ENCODE data around the gene UBC.
"Not testable (repeated sequence)": the region's sequence is repeated elsewhere in the genome, so short reads cannot be mapped to it uniquely, and the experiment has no call there.

UBC gene

DNA sequence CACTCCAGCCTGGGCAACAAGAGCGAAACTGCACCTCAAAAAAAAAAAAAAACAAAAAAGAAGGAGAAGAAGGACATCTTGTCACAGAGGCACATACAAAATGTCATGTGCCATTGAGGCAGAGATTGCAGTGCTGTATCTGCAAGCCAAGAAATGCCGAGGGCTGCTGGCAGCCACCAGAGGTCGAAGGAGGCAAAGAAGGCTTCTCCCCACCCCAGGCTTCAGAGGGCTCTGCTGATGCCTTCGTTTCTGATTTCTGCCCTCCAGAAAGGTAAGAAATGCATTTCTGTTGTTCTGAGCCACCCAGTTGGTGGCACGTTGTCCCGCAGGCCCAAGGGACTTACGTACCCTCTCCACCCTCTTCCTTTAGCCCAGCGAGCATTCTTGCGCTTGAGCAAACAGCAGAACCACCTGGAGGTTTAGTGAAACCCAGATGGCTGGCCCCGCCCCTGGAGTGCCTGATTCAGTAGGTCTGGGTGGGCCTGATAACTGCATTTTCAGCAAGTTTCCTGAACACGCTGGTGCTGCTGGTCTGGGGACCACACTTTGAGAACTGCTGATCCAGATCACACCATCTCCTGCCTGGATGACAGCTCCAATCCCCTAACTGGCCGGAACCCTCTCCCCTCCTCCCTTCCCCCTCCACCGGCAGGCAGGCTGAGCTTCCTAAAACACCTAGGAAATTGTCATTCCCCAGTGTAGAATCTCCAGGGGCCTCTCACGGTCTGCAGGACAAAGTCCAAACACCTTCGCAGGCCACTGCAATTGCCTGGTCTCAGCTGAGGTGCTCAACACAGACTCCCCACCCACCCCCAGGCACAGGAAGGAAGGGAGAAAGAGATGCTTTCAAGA, 29.6 kb downstream of the UBC start:
- DNase-seq (ENCODE audit: low read depth in 2 of 2): no peak

DNA sequence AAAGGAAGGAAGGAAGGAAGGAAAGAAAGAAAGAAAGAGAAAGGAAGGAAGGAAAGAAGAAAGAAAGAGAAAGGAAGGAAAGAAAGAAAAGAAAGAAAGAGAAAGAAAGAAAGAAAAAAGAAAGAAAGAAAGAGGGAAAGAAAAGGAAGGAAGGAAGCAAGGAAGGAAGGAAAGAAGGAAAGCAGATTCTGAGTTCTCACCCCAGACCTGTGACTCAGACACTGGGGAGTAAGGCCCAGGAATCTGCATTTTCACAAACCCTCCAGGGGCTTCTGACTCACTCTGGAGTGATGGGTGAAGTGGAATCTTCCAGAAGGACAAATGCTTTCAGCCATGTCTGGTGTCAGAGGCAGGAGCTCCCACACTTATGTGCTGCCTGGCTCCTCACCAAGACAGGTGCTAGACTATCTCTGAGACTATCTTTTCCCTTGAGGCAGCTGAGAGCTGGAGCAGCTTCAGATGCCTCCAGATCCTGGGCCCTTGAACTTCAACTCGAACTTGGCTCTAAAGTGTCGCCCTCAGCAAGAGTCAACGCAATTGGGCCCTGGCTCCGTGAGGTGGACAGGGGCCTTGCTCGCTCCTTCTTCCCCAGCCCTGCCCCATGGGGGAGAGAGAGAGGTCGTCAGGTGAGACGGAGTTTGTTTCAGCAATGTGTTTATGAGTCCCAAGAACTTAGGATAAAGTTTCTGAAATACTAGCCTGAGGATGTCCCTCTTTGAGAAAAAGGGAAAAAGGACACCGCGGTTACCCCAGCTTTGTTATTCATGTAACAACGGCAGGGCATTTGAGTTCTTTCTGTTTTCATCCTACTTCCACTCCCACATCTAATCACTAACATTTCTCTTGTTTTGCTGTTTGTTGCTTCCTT, 31.0 kb downstream of the UBC start:
- no peak for DNase-seq (ENCODE audit: low read depth in 2 of 2)

- DNase-seq (ENCODE audit: low read depth in 2 of 2): no peak
Observed at GRCh38 chr12:124881123-124881522, 33.3 kb downstream of the UBC start.

GRCh38 chr12:124880335-124880734, 34.1 kb downstream of the UBC start:
- not testable (repeated sequence) for DNase-seq (ENCODE audit: low read depth in 2 of 2)

DNA sequence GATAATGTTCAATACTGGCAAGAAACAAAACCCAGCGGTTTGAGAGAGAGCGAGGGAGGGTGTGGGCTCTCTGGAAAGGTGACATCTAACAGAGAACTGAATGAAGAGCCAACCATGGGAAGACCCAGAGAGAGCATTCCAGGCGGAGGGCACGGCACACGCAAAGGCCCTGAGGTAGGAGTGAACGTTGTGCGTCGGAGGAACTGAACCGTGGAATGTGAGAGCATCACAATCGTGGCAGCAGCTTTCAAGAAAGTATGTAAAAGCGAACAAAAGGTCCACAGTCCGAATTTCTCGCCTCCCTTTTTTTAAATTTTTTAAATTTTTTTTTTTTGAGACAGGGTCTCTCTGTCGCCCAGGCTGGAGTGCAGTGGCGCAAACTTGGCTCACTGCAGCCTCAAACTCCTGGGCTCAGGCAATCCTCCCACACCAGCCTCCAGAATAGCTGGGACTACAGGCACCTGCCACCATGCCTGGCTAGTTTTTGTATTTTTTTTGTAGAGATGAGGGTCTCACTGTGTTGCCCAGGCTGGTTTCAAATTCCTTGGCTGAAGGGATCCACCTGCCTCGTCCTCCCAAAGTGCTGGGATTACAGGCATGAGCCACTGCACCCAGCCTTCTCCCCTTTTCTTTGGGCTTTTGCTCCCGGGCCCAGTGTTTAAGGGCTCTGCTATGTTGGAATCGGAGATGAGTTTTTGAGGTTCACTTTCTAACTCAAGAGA, 35.5 kb downstream of the UBC start:
- DNase-seq (ENCODE audit: low read depth in 2 of 2): no peak

GRCh38 chr12:124877423-124877822, 37.0 kb downstream of the UBC start:
- DNase-seq (ENCODE audit: low read depth in 2 of 2): no peak

- no peak for DNase-seq (ENCODE audit: low read depth in 2 of 2)
Observed at GRCh38 chr12:124876171-124876570, 38.3 kb downstream of the UBC start.

DNA sequence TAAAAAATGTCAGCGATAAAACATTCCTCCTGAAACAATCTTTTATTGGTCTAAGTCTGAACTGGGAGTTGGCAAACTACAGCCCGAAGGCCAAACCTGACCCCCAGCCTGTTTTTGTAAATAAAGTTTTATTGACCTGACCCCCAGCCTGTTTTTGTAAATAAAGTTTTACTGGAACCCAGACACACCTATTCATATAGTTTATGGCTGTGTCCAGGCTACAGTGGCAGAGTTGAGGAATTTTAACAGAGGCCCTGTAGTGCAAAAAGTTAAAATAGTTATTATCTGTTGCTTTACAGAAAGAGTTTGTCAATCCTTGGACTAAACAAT, 38.7 kb downstream of the UBC start:
- DNase-seq (ENCODE audit: low read depth in 2 of 2): no peak

DNA sequence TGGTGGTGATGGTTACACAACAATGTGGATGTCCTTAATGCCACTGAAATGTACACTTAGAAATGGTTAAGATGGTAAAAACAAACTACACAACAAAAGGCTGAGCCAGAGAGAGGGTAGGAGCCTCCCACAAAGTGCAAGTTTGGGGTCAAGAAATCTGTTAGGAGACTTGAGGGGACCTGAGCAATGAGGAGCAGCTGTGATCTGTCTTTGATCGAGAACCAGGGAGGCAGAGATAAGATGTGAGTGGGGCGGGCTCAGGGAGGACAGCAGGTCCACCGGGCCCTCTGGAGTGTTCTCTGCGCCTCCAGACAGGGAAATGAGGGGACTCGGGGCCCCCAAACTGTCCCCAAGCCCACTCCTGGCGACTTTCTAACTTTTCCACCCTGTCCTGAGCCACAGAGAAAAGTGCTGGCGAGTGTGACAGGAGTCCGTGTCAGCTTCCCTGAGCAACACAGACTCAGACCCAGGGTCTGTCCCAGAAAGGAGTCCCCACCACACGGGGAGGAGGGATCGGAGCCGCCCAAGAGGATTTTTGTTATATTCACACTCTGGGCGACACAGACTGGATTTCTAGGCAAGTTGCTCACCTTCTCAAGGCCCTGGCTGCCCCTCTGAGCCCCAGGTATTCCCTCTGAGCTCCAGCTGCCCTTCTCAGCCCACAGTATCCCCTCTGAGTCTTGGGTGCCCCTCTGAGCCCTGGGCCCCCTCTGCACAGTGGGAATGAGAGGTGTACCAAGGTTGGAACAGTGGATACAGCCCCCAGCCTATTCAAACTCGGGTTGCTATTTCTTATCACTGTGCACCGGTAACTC, 39.3 kb downstream of the UBC start:
- DNase-seq (ENCODE audit: low read depth in 2 of 2): no peak

GRCh38 chr12:124874188-124874587, 40.3 kb downstream of the UBC start:
- DNase-seq (ENCODE audit: low read depth in 2 of 2): no peak

DNA sequence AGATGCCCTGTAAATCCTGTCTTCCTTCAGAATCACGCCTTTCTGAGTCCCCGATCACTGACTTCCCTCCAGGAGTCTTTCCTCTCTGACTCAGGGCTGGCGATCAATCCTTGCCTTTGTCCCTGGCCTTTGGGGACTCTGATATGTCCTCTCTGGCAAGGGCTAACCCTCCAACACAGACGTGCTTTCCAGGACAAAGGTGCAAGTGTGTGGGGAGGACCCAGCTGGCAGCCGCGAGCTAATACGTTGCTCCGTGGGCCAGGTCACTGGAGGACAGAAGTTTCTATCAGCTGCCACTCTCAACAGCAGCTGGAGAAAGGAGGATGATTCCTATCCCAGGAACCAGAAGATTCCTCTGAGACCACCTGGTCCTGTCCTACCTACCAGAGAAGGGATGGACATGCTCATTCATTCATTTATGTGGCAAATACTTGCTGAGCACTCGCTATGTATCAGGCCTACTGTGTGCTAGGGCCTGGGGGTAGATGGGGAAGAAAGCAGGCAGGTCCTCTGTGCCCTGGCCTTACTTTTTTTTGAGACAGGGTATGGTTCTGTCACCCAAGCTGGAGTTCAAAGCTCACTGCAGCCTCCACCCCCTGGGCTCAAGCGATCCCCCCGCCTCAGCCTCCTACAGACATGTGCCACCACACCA, 42.3 kb downstream of the UBC start:
- DNase-seq (ENCODE audit: low read depth in 2 of 2): no peak

- no peak for DNase-seq (ENCODE audit: low read depth in 2 of 2)
Observed at GRCh38 chr12:124871297-124871696, 43.2 kb downstream of the UBC start.

GRCh38 chr12:124870515-124870914, 43.9 kb downstream of the UBC start:
- no peak for DNase-seq (ENCODE audit: low read depth in 2 of 2)

GRCh38 chr12:124869059-124869665, 45.3 kb downstream of the UBC start:
- no peak for DNase-seq (ENCODE audit: low read depth in 2 of 2)

- no peak for DNase-seq (ENCODE audit: low read depth in 2 of 2)
Observed at GRCh38 chr12:124868252-124869058, 46.0 kb downstream of the UBC start.

DNA sequence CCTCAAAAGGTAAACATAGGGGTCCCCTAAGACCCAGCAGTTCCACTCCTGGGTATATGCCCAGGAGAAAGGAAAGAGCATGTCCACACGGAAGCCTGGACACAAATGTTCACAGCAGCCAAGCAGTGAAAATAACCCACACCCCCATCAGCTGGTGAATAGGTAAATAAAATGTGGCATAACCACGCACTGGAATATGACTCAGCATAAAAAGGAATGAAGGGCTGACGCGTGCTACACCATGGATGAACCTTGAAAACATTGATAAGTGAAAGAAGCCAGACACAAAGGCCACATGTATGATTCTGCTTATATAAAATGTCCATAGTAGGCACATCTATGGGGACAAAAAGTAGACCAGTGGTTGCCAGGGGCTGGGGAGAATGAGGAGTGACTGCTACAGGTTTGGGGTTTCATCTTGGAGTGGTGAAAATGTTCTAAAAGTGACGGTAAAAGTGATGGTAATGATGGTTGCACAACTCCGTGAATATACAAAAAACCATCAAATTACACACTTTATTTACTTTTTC, 47.0 kb downstream of the UBC start:
- no peak for DNase-seq (ENCODE audit: low read depth in 2 of 2)

- no peak for DNase-seq (ENCODE audit: low read depth in 2 of 2)
Observed at GRCh38 chr12:124866883-124867400, 47.5 kb downstream of the UBC start.

GRCh38 chr12:124866195-124866882, 48.1 kb downstream of the UBC start:
- no peak for DNase-seq (ENCODE audit: low read depth in 2 of 2)

DNA sequence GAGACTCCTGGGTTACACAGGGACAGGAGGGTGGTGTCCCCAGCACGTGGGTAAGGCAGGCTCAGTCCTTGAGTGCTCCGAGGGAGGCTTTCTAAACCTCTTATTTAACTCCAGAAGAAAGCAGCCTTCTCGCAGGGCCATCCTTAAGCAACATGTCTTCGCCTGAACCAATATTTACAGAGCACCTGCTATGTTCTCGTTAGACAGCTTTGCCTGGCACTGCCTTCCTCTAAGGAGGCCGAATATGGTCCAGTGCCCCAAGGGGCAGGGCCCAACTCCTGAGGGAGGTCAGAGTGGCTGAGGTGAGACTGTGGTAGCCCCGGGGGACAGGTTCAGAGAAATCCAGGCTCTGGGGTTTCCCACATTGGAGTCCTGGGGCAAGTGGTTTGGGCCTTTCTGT, 48.7 kb downstream of the UBC start:
- DNase-seq (ENCODE audit: low read depth in 2 of 2): no peak

All from stimulated activated CD4-positive, alpha-beta T cell treated with anti-CD3 and anti-CD28 coated beads, Interleukin-1b, Interleukin-23, amount 100 ng/mL, for 4 hours (primary cell).